Rectal smooth muscle tissue (tissue), 1 donor: ENCODE data around the gene GRID1.

Source experiments
- H3K27ac ChIP-seq: one replicate; pipeline ENCODE4 v1.7.0; 2013; ENCODE audit warnings: low read depth, low read length, inconsistent platforms
- H3K27me3 ChIP-seq: one replicate; pipeline ENCODE4 v1.7.0; 2013; ENCODE audit warnings: low read length; ENCODE audit not compliant: control insufficient read depth, insufficient read depth
- H3K36me3 ChIP-seq: one replicate; pipeline ENCODE4 v1.7.0; 2013; ENCODE audit warnings: low read length; ENCODE audit not compliant: control insufficient read depth, insufficient read depth
- H3K4me1 ChIP-seq: one replicate; pipeline ENCODE4 v1.7.0; 2013; ENCODE audit warnings: low read length; ENCODE audit not compliant: control insufficient read depth, insufficient read depth
- H3K4me3 ChIP-seq: one replicate; pipeline ENCODE4 v1.7.0; 2013; ENCODE audit warnings: low read length
- H3K9ac ChIP-seq: one replicate; pipeline ENCODE4 v1.7.0; 2013; ENCODE audit warnings: low read length

The GRID1 gene

GRCh38 chr10:85873063-85873462, 493.5 kb downstream of the GRID1 start:
- no peaks in the 10 kb centered on the region for H3K4me1 ChIP-seq
- no peak overlapping the region for H3K27ac ChIP-seq
- no peak overlapping the region for H3K9ac ChIP-seq
- H3K36me3 ChIP-seq, result no peaks in the 10 kb centered on the region
- H3K4me3 ChIP-seq, result no peak overlapping the region
- H3K27me3 ChIP-seq, result no peaks in the 10 kb centered on the region

GRCh38 chr10:85868627-85869499, 497.7 kb downstream of the GRID1 start:
- H3K36me3 ChIP-seq, result no peaks in the 10 kb centered on the region
- H3K4me3 ChIP-seq, result no peak overlapping the region

DNA sequence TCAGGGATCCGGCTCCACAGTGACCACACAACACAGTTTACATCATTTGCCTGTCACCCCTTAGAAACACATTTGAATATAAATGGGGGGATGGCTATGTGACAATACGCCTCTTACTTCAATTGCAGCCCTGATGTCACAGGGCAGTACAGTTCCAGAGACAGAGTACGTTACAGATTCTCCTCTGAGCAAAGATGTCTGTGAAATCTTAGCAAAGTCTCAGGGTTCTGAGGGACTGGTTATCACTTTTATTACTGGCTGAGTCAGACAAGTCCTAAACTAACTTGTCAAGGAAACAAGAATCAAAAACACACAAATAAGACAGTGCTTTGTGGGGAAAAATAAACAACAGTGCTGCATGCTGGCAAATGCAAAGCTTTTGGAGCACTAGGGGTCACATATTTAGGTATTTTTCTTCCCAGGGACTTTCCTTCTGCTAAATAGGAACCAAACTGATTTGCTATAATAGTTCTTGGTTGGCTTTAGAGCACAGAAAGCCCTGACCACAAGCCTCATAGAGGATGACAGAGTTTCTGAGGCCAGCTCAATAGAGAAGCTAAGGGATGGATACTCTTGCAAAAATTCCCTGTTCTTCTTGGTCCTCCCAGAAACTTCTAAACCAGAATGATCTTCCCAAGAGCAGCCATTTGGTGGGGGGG, 501.6 kb downstream of the GRID1 start:
- Histone ChIP-seq H3K27ac (no peak overlapping the region), H3K4me3 (no peak overlapping the region), H3K36me3 (no peaks in the 10 kb centered on the region), H3K4me1 (no peaks in the 10 kb centered on the region), H3K9ac (no peak overlapping the region), H3K27me3 (no peaks in the 10 kb centered on the region)

More at GRCh38 chr10:85868627-85869499, 497.7 kb downstream of the GRID1 start:
- H3K27ac ChIP-seq, result no peak overlapping the region
- H3K9ac ChIP-seq, result no peak overlapping the region
- H3K4me1 ChIP-seq, result no peaks in the 10 kb centered on the region
- H3K27me3 ChIP-seq, result no peaks in the 10 kb centered on the region

DNA sequence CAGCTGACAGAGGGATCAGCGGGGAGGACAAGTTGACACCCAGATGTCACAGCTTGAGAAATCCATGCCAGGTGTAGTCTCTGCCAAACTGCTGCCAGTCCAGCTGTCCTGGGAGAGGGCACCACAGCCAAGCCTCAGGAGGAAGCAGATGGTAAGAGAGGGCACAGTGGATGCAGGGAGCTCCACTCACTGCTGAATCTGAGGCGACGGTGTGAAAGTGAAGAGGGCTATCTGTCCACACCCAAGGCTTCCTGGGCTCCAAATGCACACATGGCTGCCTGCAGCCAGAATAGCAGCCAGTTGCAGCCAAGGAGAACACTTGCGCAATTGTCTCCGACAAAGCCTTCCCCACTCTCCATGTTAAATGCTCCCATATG, 502.4 kb downstream of the GRID1 start:
- no peaks in the 10 kb centered on the region for H3K36me3 ChIP-seq
- H3K27ac ChIP-seq, result no peak overlapping the region
- no peak overlapping the region for H3K4me3 ChIP-seq
- H3K9ac ChIP-seq, result no peak overlapping the region
- no peaks in the 10 kb centered on the region for H3K27me3 ChIP-seq
- H3K4me1 ChIP-seq, result no peaks in the 10 kb centered on the region

GRCh38 chr10:85863301-85864172, 503.1 kb downstream of the GRID1 start:
- Histone ChIP-seq H3K36me3 (no peaks in the 10 kb centered on the region), H3K27me3 (no peaks in the 10 kb centered on the region), H3K4me1 (no peaks in the 10 kb centered on the region), H3K27ac (no peak overlapping the region), H3K4me3 (no peak overlapping the region), H3K9ac (no peak overlapping the region)

DNA sequence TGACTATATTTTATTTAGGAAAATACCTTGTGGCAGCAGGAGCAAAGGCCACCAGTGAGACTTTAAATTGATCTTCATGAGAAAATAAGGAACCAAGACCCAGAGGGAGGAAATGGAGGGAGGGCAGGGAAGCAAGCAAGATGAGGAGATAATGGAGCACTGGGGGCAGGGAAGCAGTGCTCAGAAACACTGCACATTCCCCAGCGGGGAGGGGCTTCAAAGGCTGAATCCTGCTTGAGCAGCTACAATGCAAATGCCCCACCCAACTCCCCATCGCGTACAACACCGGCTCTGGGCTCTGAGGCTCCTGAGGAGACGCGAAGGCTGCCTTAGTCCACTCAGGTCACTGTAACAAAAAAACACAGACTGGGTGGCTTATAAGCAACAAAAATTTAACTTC, 503.8 kb downstream of the GRID1 start:
- H3K36me3 ChIP-seq, result no peaks in the 10 kb centered on the region

GRCh38 chr10:85861513-85862197, 504.9 kb downstream of the GRID1 start:
- H3K27me3 ChIP-seq, result no peaks in the 10 kb centered on the region
- H3K27ac ChIP-seq, result no peak overlapping the region
- H3K36me3 ChIP-seq, result no peaks in the 10 kb centered on the region
- H3K4me3 ChIP-seq, result no peak overlapping the region
- H3K9ac ChIP-seq, result no peak overlapping the region
- no peaks in the 10 kb centered on the region for H3K4me1 ChIP-seq

More for the DNA sequence above, 503.8 kb downstream of the GRID1 start:
- Histone ChIP-seq H3K9ac (no peak overlapping the region), H3K4me1 (no peaks in the 10 kb centered on the region), H3K27ac (no peak overlapping the region), H3K27me3 (no peaks in the 10 kb centered on the region), H3K4me3 (no peak overlapping the region)

- Histone ChIP-seq H3K27me3 (no peaks in the 10 kb centered on the region), H3K4me1 (no peaks in the 10 kb centered on the region), H3K4me3 (no peak overlapping the region), H3K9ac (no peak overlapping the region), H3K27ac (no peak overlapping the region), H3K36me3 (no peaks in the 10 kb centered on the region)
These were observed 506.7 kb downstream of the GRID1 start for GRCh38 chr10:85859859-85860258.

DNA sequence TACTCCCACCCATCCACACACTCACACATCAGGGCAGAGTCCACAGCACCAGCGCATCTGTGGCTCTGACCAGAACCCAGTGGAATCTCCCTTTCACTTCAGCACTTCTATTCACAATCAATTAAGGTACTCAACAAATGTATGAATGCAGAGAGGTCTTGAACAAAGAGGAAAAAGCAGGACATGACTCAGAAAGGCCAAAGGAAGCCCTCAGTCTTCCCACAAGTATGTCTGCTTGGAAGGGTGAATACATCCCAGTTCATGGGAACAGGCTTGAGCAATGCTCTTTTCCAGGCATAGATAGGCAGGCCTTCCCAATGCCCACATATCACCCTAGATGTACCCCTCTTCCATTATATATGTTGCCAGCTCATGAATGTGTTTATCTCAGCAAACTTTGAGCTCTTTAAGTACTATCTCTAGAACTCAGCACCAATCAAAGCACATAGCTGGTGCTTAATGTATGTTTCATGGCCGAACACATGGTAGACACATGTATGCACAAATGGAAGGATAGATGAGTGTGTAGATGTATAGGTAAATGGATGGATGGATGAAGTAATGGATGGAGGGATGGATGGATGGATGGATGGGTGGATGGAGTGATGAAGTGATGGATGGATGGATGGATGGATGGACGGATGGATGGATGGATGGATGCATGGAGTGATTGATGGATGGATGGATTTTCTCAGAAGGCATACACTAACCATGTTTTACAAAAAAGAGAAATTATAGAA, 507.6 kb downstream of the GRID1 start:
- H3K27me3 ChIP-seq, result no peaks in the 10 kb centered on the region
- H3K4me1 ChIP-seq, result no peaks in the 10 kb centered on the region
- H3K4me3 ChIP-seq, result no peak overlapping the region
- H3K27ac ChIP-seq, result no peak overlapping the region
- H3K9ac ChIP-seq, result no peak overlapping the region
- no peaks in the 10 kb centered on the region for H3K36me3 ChIP-seq

GRCh38 chr10:85857791-85858190, 508.8 kb downstream of the GRID1 start:
- H3K27me3 ChIP-seq, result no peaks in the 10 kb centered on the region
- no peaks in the 10 kb centered on the region for H3K4me1 ChIP-seq
- no peak overlapping the region for H3K27ac ChIP-seq
- no peak overlapping the region for H3K4me3 ChIP-seq
- H3K36me3 ChIP-seq, result no peaks in the 10 kb centered on the region
- no peak overlapping the region for H3K9ac ChIP-seq

- Histone ChIP-seq H3K4me3 (no peak overlapping the region), H3K9ac (no peak overlapping the region), H3K4me1 (no peaks in the 10 kb centered on the region), H3K27ac (no peak overlapping the region), H3K36me3 (no peaks in the 10 kb centered on the region), H3K27me3 (no peaks in the 10 kb centered on the region)
These were observed 509.3 kb downstream of the GRID1 start for GRCh38 chr10:85857305-85857704.
